ENCODE results near the gene CIAO2A. TPM values are rescaled to one million over a fixed set of nuclear protein-coding genes. Genes with fewer than 3 reads are reported as not detected.

CIAO2A gene
- total RNA-seq, 1 experiment from 2014 or later: 74.4 TPM

GRCh38 chr15:64090527-64090926 is 3.1 kb downstream of the CIAO2A start:
- H3K27ac ChIP-seq (ENCODE audit: insufficient read length, low read depth, low read length): no peak overlapping the region
- Mint-ChIP-seq H3K9me3 (no peaks in the 10 kb centered on the region), H3K27ac (peak overlapping the region in 2 of 3 experiments; percentile 3 to 10; a peak in 3 of 7 replicates), H3K4me3 (no peak overlapping the region), H3K27me3 (ENCODE audit: low read depth) (no peaks in the 10 kb centered on the region), H3K4me1 (peaks cover 17 to 26% of the 10 kb centered on the region in 2 experiments), H3K36me3 (ENCODE audit: insufficient read depth in 1 of 3, low read depth in 3 of 3) (peaks cover 29 to 40% (median 37%) of the 10 kb centered on the region in 3 experiments)
- no peak overlapping the region for H3K9ac ChIP-seq (ENCODE audit: extremely low read depth, insufficient read length, low read length)
- H3K79me2 ChIP-seq (ENCODE audit: insufficient read depth, low read length): no peaks in the 10 kb centered on the region
- no peak overlapping the region for H3K4me2 ChIP-seq (ENCODE audit: insufficient read depth, insufficient read length, low read length)
- 100% methylated on average over 1 of the region's 3 CpGs for WGBS (ENCODE audit: extremely low coverage, insufficient read length, low lambda C conversion rate)
- H4K8ac ChIP-seq (replicated peaks; ENCODE audit: insufficient read length, low read depth, low read length): no peak overlapping the region
- H2AK5ac ChIP-seq (ENCODE audit: insufficient read length, low read length): no peak overlapping the region
- no peak overlapping the region for H2BK5ac ChIP-seq (ENCODE audit: insufficient read length, low read length)
- H2BK12ac ChIP-seq (ENCODE audit: insufficient read length, low read depth, low read length): no peak overlapping the region
- no peak overlapping the region for H3K18ac ChIP-seq (ENCODE audit: insufficient read length, low read depth, low read length)
- H3K23ac ChIP-seq (ENCODE audit: insufficient read length, low read depth, low read length): no peak overlapping the region
- H3K4me1 ChIP-seq (ENCODE audit: insufficient read depth, low read length): no peaks in the 10 kb centered on the region
- H4K20me1 ChIP-seq (ENCODE audit: control insufficient read depth, insufficient read depth, insufficient read length): no peaks in the 10 kb centered on the region
- DNase-seq: no peak
- H4K91ac ChIP-seq (ENCODE audit: insufficient read length, low read depth, low read length): no peak overlapping the region
- H3K14ac ChIP-seq (ENCODE audit: insufficient read depth, low read length): no peak overlapping the region
- H3K23me2 ChIP-seq (ENCODE audit: insufficient read length, low read depth, low read length, poor library complexity, severe bottlenecking): peaks cover 5% of the 10 kb centered on the region
- no peak overlapping the region for H3K56ac ChIP-seq (ENCODE audit: insufficient read length, low read depth, low read length)
- no peak overlapping the region for H2BK15ac ChIP-seq (ENCODE audit: low read depth, low read length)
- peaks cover 3% of the 10 kb centered on the region for H3K79me1 ChIP-seq (ENCODE audit: insufficient read depth, low read depth, low read length, poor library complexity, severe bottlenecking)
- H3K4ac ChIP-seq (ENCODE audit: low read depth, low read length): no peak overlapping the region
- H3K27me3 ChIP-seq (ENCODE audit: insufficient read depth, low read length): no peaks in the 10 kb centered on the region
- H2BK120ac ChIP-seq (ENCODE audit: low read depth, low read length, poor library complexity, severe bottlenecking): no peak overlapping the region
- no peaks in the 10 kb centered on the region for H3K9me3 ChIP-seq (ENCODE audit: control insufficient read depth, low read depth, low read length)
- no peak overlapping the region for H4K5ac ChIP-seq (ENCODE audit: insufficient read length, low read depth, low read length)
- H2AFZ ChIP-seq (ENCODE audit: low read length): no peak overlapping the region
- H2BK20ac ChIP-seq (ENCODE audit: low read depth, low read length, poor library complexity, severe bottlenecking): no peak overlapping the region
- TF ChIP-seq, protein P1, sequence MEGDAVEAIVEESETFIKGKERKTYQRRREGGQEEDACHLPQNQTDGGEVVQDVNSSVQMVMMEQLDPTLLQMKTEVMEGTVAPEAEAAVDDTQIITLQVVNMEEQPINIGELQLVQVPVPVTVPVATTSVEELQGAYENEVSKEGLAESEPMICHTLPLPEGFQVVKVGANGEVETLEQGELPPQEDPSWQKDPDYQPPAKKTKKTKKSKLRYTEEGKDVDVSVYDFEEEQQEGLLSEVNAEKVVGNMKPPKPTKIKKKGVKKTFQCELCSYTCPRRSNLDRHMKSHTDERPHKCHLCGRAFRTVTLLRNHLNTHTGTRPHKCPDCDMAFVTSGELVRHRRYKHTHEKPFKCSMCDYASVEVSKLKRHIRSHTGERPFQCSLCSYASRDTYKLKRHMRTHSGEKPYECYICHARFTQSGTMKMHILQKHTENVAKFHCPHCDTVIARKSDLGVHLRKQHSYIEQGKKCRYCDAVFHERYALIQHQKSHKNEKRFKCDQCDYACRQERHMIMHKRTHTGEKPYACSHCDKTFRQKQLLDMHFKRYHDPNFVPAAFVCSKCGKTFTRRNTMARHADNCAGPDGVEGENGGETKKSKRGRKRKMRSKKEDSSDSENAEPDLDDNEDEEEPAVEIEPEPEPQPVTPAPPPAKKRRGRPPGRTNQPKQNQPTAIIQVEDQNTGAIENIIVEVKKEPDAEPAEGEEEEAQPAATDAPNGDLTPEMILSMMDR (conservative IDR thresholded peaks at IDR 0.05): no peak
- no peak overlapping the region for H3T11ph ChIP-seq (ENCODE audit: low read length)

Measured in H9 (cell line).